Astrocyte (in vitro differentiated cells and primary cell): ENCODE measurements around the gene SUN1. TPM values are rescaled to one million over a fixed set of nuclear protein-coding genes. Genes with fewer than 3 reads are reported as not detected.

ENCODE experiments used
- DNase-seq: peaks from one replicate; pipeline ENCODE4 v3.0.0-alpha.2; 2010; ENCODE audit warnings: low read depth
- FAIRE-seq: peaks from 2 replicates; lab custom pipeline; 2011; peaks lifted over from hg19 to GRCh38; lab: Jason Lieb, UNC
- H2AFZ ChIP-seq: 2 replicates; pipeline ENCODE4 v1.6.0; 2012; ENCODE audit warnings: low read depth, low read length, inconsistent platforms
- H3K27ac ChIP-seq: 2 replicates; pipeline ENCODE4 v1.5.1; 2011; ENCODE audit warnings: low read depth, low read length, inconsistent platforms
- H3K27me3 ChIP-seq: 2 replicates; pipeline ENCODE4 v1.6.0; 2011; ENCODE audit warnings: low read length, inconsistent platforms; ENCODE audit not compliant: insufficient read depth
- H3K36me3 ChIP-seq: 2 replicates; pipeline ENCODE4 v1.5.1; 2011; ENCODE audit warnings: low read length, inconsistent platforms; ENCODE audit not compliant: insufficient read depth
- H3K4me1 ChIP-seq: 2 replicates; pipeline ENCODE4 v1.5.1; 2011; ENCODE audit warnings: low read length, inconsistent platforms; ENCODE audit not compliant: insufficient read depth
- H3K4me2 ChIP-seq: 2 replicates; pipeline ENCODE4 v1.6.0; 2012; ENCODE audit warnings: low read length, inconsistent platforms
- H3K4me3 ChIP-seq: 2 replicates; pipeline ENCODE4 v1.5.1; 2011; ENCODE audit warnings: low read depth, mild to moderate bottlenecking, low read length, inconsistent platforms; ENCODE audit not compliant: insufficient read depth
- H3K79me2 ChIP-seq: 2 replicates; pipeline ENCODE4 v1.6.0; 2012; ENCODE audit warnings: mild to moderate bottlenecking, low read length, inconsistent platforms; ENCODE audit not compliant: insufficient read depth
- H3K9ac ChIP-seq: 2 replicates; pipeline ENCODE4 v1.6.0; 2012; ENCODE audit warnings: mild to moderate bottlenecking, low read length, inconsistent platforms
- H3K9me3 ChIP-seq: 2 replicates; pipeline ENCODE4 v1.5.1; 2012; ENCODE audit warnings: low read depth, mild to moderate bottlenecking, low read length, inconsistent platforms; ENCODE audit not compliant: insufficient read depth
- H4K20me1 ChIP-seq: 2 replicates; pipeline ENCODE4 v1.6.0; 2012; ENCODE audit warnings: low read length, inconsistent platforms; ENCODE audit not compliant: insufficient read depth
- H3K27ac Mint-ChIP-seq: one replicate; pipeline ENCODE4 v1.8.0; 2021; ENCODE audit warnings: mild to moderate bottlenecking, mixed read lengths; ENCODE audit not compliant: unreplicated experiment
- H3K27me3 Mint-ChIP-seq: one replicate; pipeline ENCODE4 v1.8.0; 2021; ENCODE audit warnings: low read depth, mixed read lengths; ENCODE audit not compliant: unreplicated experiment
- H3K36me3 Mint-ChIP-seq: one replicate; pipeline ENCODE4 v1.8.0; 2021; ENCODE audit warnings: low read depth, mixed read lengths; ENCODE audit not compliant: unreplicated experiment
- H3K4me1 Mint-ChIP-seq: one replicate; pipeline ENCODE4 v1.8.0; 2021; ENCODE audit warnings: low read depth, mixed read lengths; ENCODE audit not compliant: unreplicated experiment
- H3K4me3 Mint-ChIP-seq: one replicate; pipeline ENCODE4 v1.8.0; 2021; ENCODE audit warnings: mild to moderate bottlenecking, moderate library complexity, mixed read lengths; ENCODE audit not compliant: unreplicated experiment
- H3K9me3 Mint-ChIP-seq: one replicate; pipeline ENCODE4 v1.8.0; 2021; ENCODE audit warnings: mild to moderate bottlenecking, mixed read lengths; ENCODE audit not compliant: unreplicated experiment
- CTCF ChIP-seq: IDR thresholded peaks from 2 replicates; pipeline ENCODE4 v1.5.1; 2011; ENCODE audit warnings: low read depth, mild to moderate bottlenecking, inconsistent platforms, low read length, moderate library complexity; ENCODE audit not compliant: insufficient read depth
- EZH2 ChIP-seq: IDR thresholded peaks from 2 replicates; pipeline ENCODE4 v1.6.1; 2012; ENCODE audit warnings: mild to moderate bottlenecking, low read length, inconsistent platforms; ENCODE audit not compliant: insufficient read depth
- total RNA-seq: library from RNA; stranded (reverse); gene quantifications from 2 replicates; pipeline ENCODE4 v1.2.1, GENCODE V29; 2021

SUN1 gene
- total RNA-seq, 1 donor from 2014 or later, result 121 TPM

- TF ChIP-seq EZH2 (no peak), CTCF (no peak)
- H3K27ac ChIP-seq, result no peak overlapping the region
- H3K9me3 ChIP-seq, result no peaks in the 10 kb centered on the region
- Mint-ChIP-seq H3K36me3 (no peaks in the 10 kb centered on the region), H3K4me3 (no peak overlapping the region), H3K27me3 (peaks cover 8% of the 10 kb centered on the region), H3K27ac (no peak overlapping the region), H3K4me1 (no peaks in the 10 kb centered on the region), H3K9me3 (peaks cover 1% of the 10 kb centered on the region)
- H3K4me2 ChIP-seq, result no peak overlapping the region
- H3K36me3 ChIP-seq, result no peaks in the 10 kb centered on the region
- DNase-seq (no peak), FAIRE-seq (no peak)
- H3K79me2 ChIP-seq, result no peaks in the 10 kb centered on the region
- no peaks in the 10 kb centered on the region for H3K4me1 ChIP-seq
- H2AFZ ChIP-seq, result no peak overlapping the region
- H4K20me1 ChIP-seq, result no peaks in the 10 kb centered on the region
- H3K4me3 ChIP-seq, result no peak overlapping the region
- no peaks in the 10 kb centered on the region for H3K27me3 ChIP-seq
- no peak overlapping the region for H3K9ac ChIP-seq
Observed at GRCh38 chr7:910441-910861, 78.2 kb downstream of the SUN1 start.

GRCh38 chr7:910931-911431 is 78.7 kb downstream of the SUN1 start:
- Histone ChIP-seq H4K20me1 (no peaks in the 10 kb centered on the region), H3K9me3 (no peaks in the 10 kb centered on the region), H3K4me1 (no peaks in the 10 kb centered on the region), H3K27me3 (peaks cover 1% of the 10 kb centered on the region), H3K9ac (no peak overlapping the region), H3K79me2 (no peaks in the 10 kb centered on the region), H3K4me2 (no peak overlapping the region), H3K4me3 (no peak overlapping the region), H2AFZ (no peak overlapping the region), H3K27ac (no peak overlapping the region), H3K36me3 (no peaks in the 10 kb centered on the region)
- H3K36me3 Mint-ChIP-seq, result no peaks in the 10 kb centered on the region
- H3K9me3 Mint-ChIP-seq, result peaks cover 1% of the 10 kb centered on the region
- FAIRE-seq (no peak), DNase-seq (no peak)
- H3K27me3 Mint-ChIP-seq, result peaks cover 14% of the 10 kb centered on the region
- no peak overlapping the region for H3K4me3 Mint-ChIP-seq
- peaks cover 2% of the 10 kb centered on the region for H3K4me1 Mint-ChIP-seq
- no peak for TF ChIP-seq CTCF
- TF ChIP-seq EZH2, result no peak
- no peak overlapping the region for H3K27ac Mint-ChIP-seq

- DNase-seq (no peak), FAIRE-seq (no peak)
- H3K36me3 ChIP-seq, result no peaks in the 10 kb centered on the region
- H3K9me3 ChIP-seq, result no peaks in the 10 kb centered on the region
- no peak overlapping the region for H3K9ac ChIP-seq
- no peaks in the 10 kb centered on the region for H3K79me2 ChIP-seq
- Mint-ChIP-seq H3K9me3 (peaks cover 1% of the 10 kb centered on the region), H3K27ac (no peak overlapping the region), H3K36me3 (no peaks in the 10 kb centered on the region), H3K4me1 (peaks cover 7% of the 10 kb centered on the region), H3K27me3 (peaks cover 19% of the 10 kb centered on the region), H3K4me3 (no peak overlapping the region)
- no peak overlapping the region for H3K4me2 ChIP-seq
- H3K27me3 ChIP-seq, result peaks cover 4% of the 10 kb centered on the region
- peaks cover 3% of the 10 kb centered on the region for H3K4me1 ChIP-seq
- TF ChIP-seq EZH2 (no peak), CTCF (no peak)
- no peak overlapping the region for H3K27ac ChIP-seq
- no peak overlapping the region for H3K4me3 ChIP-seq
- H2AFZ ChIP-seq, result no peak overlapping the region
- H4K20me1 ChIP-seq, result no peaks in the 10 kb centered on the region
Observed at GRCh38 chr7:911791-912480, 79.7 kb downstream of the SUN1 start.
